ENCODE data around the gene USP8. TPM values are rescaled to one million over a fixed set of nuclear protein-coding genes. Genes with fewer than 3 reads are reported as not detected.

USP8 gene
- total RNA-seq, 4 donors from 2014 or later: 34.8 to 67.0 (median 44.7) TPM

- WGBS, 2 donors: 96 to 97% methylated on average over 4 of the region's 4 CpGs
- intact Hi-C loops (cut with DNase I; ENCODE audit: low total_unique reads): no loop called here
- H3K4me3 ChIP-seq (ENCODE audit: low read depth, poor library complexity, severe bottlenecking): no peak overlapping the region
- TF ChIP-seq POLR2A (IDR thresholded peaks at IDR 0.05) (no peak), CTCF (IDR thresholded peaks at IDR 0.05) (no peak)
- DNase-seq (ENCODE audit: low spot score in 2 of 2): no peak
Observed at GRCh38 chr15:50563756-50564155, 139.6 kb downstream of the USP8 start.

Other genes with a start within 250 kb of the USP8 start
- 1 to 10 TPM in 2 of 4 donors, under 1 TPM in 2; 0.53 to 4.1 (median 1.3) TPM for gene SLC27A2, start 242.2 kb upstream of the USP8 start, total RNA-seq
- 1 to 10 TPM in 2 of 4 donors, under 1 TPM in 2; 0.10 to 2.1 (median 0.95) TPM for gene HDC, start 158.7 kb upstream of the USP8 start, total RNA-seq
- 10 to 100 TPM; 16.9 to 20.2 (median 17.8) TPM for gene GABPB1, start 69.2 kb upstream of the USP8 start, total RNA-seq
- gene USP50, start 122.3 kb downstream of the USP8 start, total RNA-seq: not detected

Measured in lower leg skin (tissue), 4 donors.